COR-L47 (cell line): ENCODE measurements around the gene KLC1.
A peak's percentile ranks its signal among the peaks of the same experiment; 100 is the strongest.
"Not testable (repeated sequence)": the region's sequence is repeated elsewhere in the genome, so short reads cannot be mapped to it uniquely, and the experiment has no call there.

Experiments
- DNase-seq: peaks from one replicate; lab custom pipeline; 2025; lab: John Stamatoyannopoulos, UW

KLC1 gene

GRCh38 chr14:103628684-103629502 lies at the start of gene KLC1:
Gene KLC1, plus strand, starts transcription at chr14:103629211. Its CDS starts 25,354 bp downstream, at chr14:103654565.
- DNase-seq, result peak; percentile 66

GRCh38 chr14:103581206-103581605 lies 47.8 kb upstream of the KLC1 start:
- no peak for DNase-seq

GRCh38 chr14:103581954-103582703 lies 46.9 kb upstream of the KLC1 start:
- DNase-seq, result no peak

GRCh38 chr14:103584326-103584915 lies 44.6 kb upstream of the KLC1 start:
- DNase-seq, result no peak

GRCh38 chr14:103593577-103593976 lies 35.4 kb upstream of the KLC1 start:
- DNase-seq, result no peak

- DNase-seq, result peak; percentile 18
These were observed 34.7 kb upstream of the KLC1 start for GRCh38 chr14:103594265-103594664.

- no peak for DNase-seq
These were observed 31.2 kb upstream of the KLC1 start for GRCh38 chr14:103597623-103598377.

GRCh38 chr14:103600503-103600902 lies 28.5 kb upstream of the KLC1 start:
- no peak for DNase-seq

- DNase-seq, result no peak
These were observed 24.4 kb upstream of the KLC1 start for GRCh38 chr14:103604620-103605019.

GRCh38 chr14:103606963-103607668 lies 21.9 kb upstream of the KLC1 start:
- DNase-seq, result peak; percentile 90

- no peak for DNase-seq
These were observed 21.2 kb upstream of the KLC1 start for GRCh38 chr14:103607822-103608221.

GRCh38 chr14:103609081-103609480 lies 19.9 kb upstream of the KLC1 start:
- not testable (repeated sequence) for DNase-seq

GRCh38 chr14:103611215-103611614 lies 17.8 kb upstream of the KLC1 start:
- no peak for DNase-seq

GRCh38 chr14:103613517-103613916 lies 15.5 kb upstream of the KLC1 start:
- no peak for DNase-seq

GRCh38 chr14:103616635-103617300 lies 12.2 kb upstream of the KLC1 start:
- no peak for DNase-seq

GRCh38 chr14:103619057-103619456 lies 10.0 kb upstream of the KLC1 start:
- DNase-seq, result no peak

- DNase-seq, result no peak
These were observed 7.2 kb upstream of the KLC1 start for GRCh38 chr14:103621860-103622259.

- no peak for DNase-seq
These were observed 5.7 kb upstream of the KLC1 start for GRCh38 chr14:103623308-103623707.

GRCh38 chr14:103623883-103624482 lies 5.0 kb upstream of the KLC1 start:
- DNase-seq, result no peak

- DNase-seq, result no peak
These were observed 4.2 kb upstream of the KLC1 start for GRCh38 chr14:103624860-103625259.
